ENCODE data around the gene ATG2A. TPM values are rescaled to one million over a fixed set of nuclear protein-coding genes. Genes with fewer than 3 reads are reported as not detected.

Gene ATG2A
- total and polyA plus RNA-seq, 2 of the 8 experiments (the other 6 are each of a cell fraction or from before 2014, with no cell fraction given), result 12.1 to 22.1 TPM

GRCh38 chr11:64869571-64870175 lies 47.3 kb downstream of the ATG2A start:
- CTCF ChIA-PET (ENCODE audit: partially characterized antibody), result interaction anchor here (1.0 to 32.3 kb wide), 12 partner anchors 10 to 195 kb away, joined by 3 to 1058 read pairs (median 5); partner anchors contain the start of genes ARL2, BATF2 and EHD1
- 0 out of 4 replicates have a peak, but pooled peaks cover 0 to 5% of the 10 kb centered on the region in 2 experiments for H3K79me2 ChIP-seq (ENCODE audit: control insufficient read depth in 1 of 2, insufficient read depth in 2 of 2, low read length in 2 of 2)
- no peak overlapping the region for H4K8ac ChIP-seq (ENCODE audit: extremely low read depth, insufficient read depth, low read length)
- no peak overlapping the region for H2BK12ac ChIP-seq (ENCODE audit: low read depth, low read length)
- H3K4me2 ChIP-seq (ENCODE audit: insufficient read depth in 1 of 2, low read depth in 2 of 2, low read length in 2 of 2), result no peak overlapping the region
- H2BK20ac ChIP-seq (ENCODE audit: low read length), result no peak overlapping the region
- no peak overlapping the region for H4K5ac ChIP-seq (ENCODE audit: insufficient read length, low read depth, low read length)
- no peak overlapping the region for H2AK5ac ChIP-seq (ENCODE audit: low read depth, low read length)
- no peaks in the 10 kb centered on the region for H3K27me3 ChIP-seq (replicated peaks in 1 of 4; ENCODE audit: control insufficient read depth in 3 of 4, extremely low read depth in 1 of 4, insufficient read depth in 3 of 4, low read length in 3 of 4)
- 88% methylated on average over 9 of the region's 9 CpGs; no CpG with 5 or more reads in 1 of the 2 experiments for WGBS, 2 experiments (ENCODE audit: extremely low coverage in 1 of 2, insufficient coverage in 1 of 2, insufficient read length in 1 of 2, insufficient replicate concordance in 2 of 2, low coverage in 1 of 2, low lambda C conversion rate in 2 of 2, missing lambda C conversion rate in 1 of 2)
- H2BK120ac ChIP-seq (replicated peaks; ENCODE audit: low read depth, low read length), result no peak overlapping the region
- no peak overlapping the region for H2BK15ac ChIP-seq (ENCODE audit: low read length)
- H3K23ac ChIP-seq (ENCODE audit: insufficient read length), result no peak overlapping the region
- no peak overlapping the region for H3K18ac ChIP-seq (ENCODE audit: extremely low read depth, low read length)
- no peak overlapping the region for H4K91ac ChIP-seq (replicated peaks; ENCODE audit: insufficient read length, low read length)
- peaks cover 0 to 4% (median under 1%) of the 10 kb centered on the region in 4 experiments; a peak in 2 of 7 replicates for H3K4me1 ChIP-seq (replicated peaks in 1 of 4; ENCODE audit: control insufficient read depth in 3 of 4, insufficient read depth in 4 of 4, low read length in 3 of 4)
- no peak overlapping the region for H3K4me3 ChIP-seq (ENCODE audit: extremely low read depth in 1 of 4, insufficient read depth in 2 of 4, low read depth in 3 of 4, low read length in 4 of 4)
- no peaks in the 10 kb centered on the region; a peak in 1 of 8 replicates for H3K36me3 ChIP-seq (ENCODE audit: control insufficient read depth in 2 of 4, insufficient read depth in 4 of 4, low read length in 3 of 4)
- DNase-seq (ENCODE audit: low read depth in 1 of 2, low spot score in 2 of 2) (no peak), FAIRE-seq (no peak)
- POLR2A ChIA-PET (ENCODE audit: partially characterized antibody), result interaction anchor here (1.4 to 25.7 kb wide), 3 partner anchors 10 to 208 kb away, joined by 3 to 408 read pairs (median 3); partner anchors contain the start of gene EHD1
- no peak overlapping the region for H3K9ac ChIP-seq (replicated peaks in 1 of 4; ENCODE audit: extremely low read depth in 1 of 4, low read depth in 3 of 4, low read length in 3 of 4)
- peaks cover 0 to 4% of the 10 kb centered on the region in 2 experiments for H4K20me1 ChIP-seq (replicated peaks in 1 of 2; ENCODE audit: control insufficient read depth in 1 of 2, insufficient read depth in 2 of 2, low read length in 2 of 2)
- no peaks in the 10 kb centered on the region for H3K23me2 ChIP-seq (ENCODE audit: low read depth, low read length)
- no peak overlapping the region for H2BK5ac ChIP-seq (ENCODE audit: low read depth, low read length)
- H3K27ac ChIP-seq (ENCODE audit: low read depth, low read length), result no peak overlapping the region
- H3K4ac ChIP-seq (replicated peaks; ENCODE audit: insufficient read length, low read depth, low read length), result peak overlapping the region; percentile 70
- no peak overlapping the region for H3K56ac ChIP-seq (replicated peaks; ENCODE audit: insufficient read length, low read depth, low read length)
- H3K14ac ChIP-seq (ENCODE audit: insufficient read length), result no peak overlapping the region
- no peaks in the 10 kb centered on the region for H3K9me3 ChIP-seq (ENCODE audit: insufficient read depth in 2 of 2, low read depth in 1 of 2, low read length in 1 of 2)
- H2AFZ ChIP-seq (ENCODE audit: low read length), result no peak overlapping the region
- peaks cover 5% of the 10 kb centered on the region for H3K79me1 ChIP-seq (ENCODE audit: low read depth, low read length)
- TF ChIP-seq KDM4A (IDR thresholded peaks at IDR 0.05; ENCODE audit: low read depth, low read length, severe bottlenecking), result no peak
- TF ChIP-seq SIX5 (IDR thresholded peaks at IDR 0.05; ENCODE audit: low read depth, low read length), result no peak
- no peak for TF ChIP-seq PHF8 (conservative IDR thresholded peaks at IDR 0.05; ENCODE audit: low read depth, low read length)
- no peak for TF ChIP-seq SAP30 (IDR thresholded peaks at IDR 0.05; ENCODE audit: insufficient read depth, insufficient replicate concordance, low read length)
- no peak for TF ChIP-seq YY1 (IDR thresholded peaks at IDR 0.05; ENCODE audit: low read depth, low read length)
- TF ChIP-seq, protein P1, sequence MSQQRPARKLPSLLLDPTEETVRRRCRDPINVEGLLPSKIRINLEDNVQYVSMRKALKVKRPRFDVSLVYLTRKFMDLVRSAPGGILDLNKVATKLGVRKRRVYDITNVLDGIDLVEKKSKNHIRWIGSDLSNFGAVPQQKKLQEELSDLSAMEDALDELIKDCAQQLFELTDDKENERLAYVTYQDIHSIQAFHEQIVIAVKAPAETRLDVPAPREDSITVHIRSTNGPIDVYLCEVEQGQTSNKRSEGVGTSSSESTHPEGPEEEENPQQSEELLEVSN (IDR thresholded peaks at IDR 0.05), result no peak
- TF ChIP-seq RAD21 (IDR thresholded peaks at IDR 0.05 in 1 of 2, conservative IDR thresholded peaks at IDR 0.05 in 1 of 2; ENCODE audit: low read depth in 2 of 2, low read length in 2 of 2), result peak; percentile 17 to 53; a peak in 3 of 4 replicates
- TF ChIP-seq ZNF274 (IDR thresholded peaks at IDR 0.05; ENCODE audit: borderline replicate concordance, extremely low read depth, low read length), result no peak
